Transverse colon (tissue), 4 donors: Measurements from ENCODE around the gene ZNF560.

Experiments used
- EP300 ChIP-seq: sonication (generic); formaldehyde crosslinking; IDR thresholded peaks from one replicate; pipeline ENCODE4 v1.6.1; 2017; ENCODE audit warnings: antibody characterized with exemption, low read depth
- POLR2A ChIP-seq: fragments of 450-650 bp; IDR thresholded peaks from one replicate; pipeline ENCODE4 v1.6.1; 2016; ENCODE audit warnings: antibody characterized with exemption, mild to moderate bottlenecking, moderate library complexity
- POLR2AphosphoS5 ChIP-seq, 3 donors: sonication (generic); formaldehyde crosslinking; IDR thresholded peaks; one replicate each; pipeline ENCODE4 v1.6.1; 2016; ENCODE audit warnings: antibody characterized with exemption in 3 of 3
- TF ChIP-seq, protein P1 (sequence below), 5 experiments: fragments of 200-600 bp in 3 of 5; fragments of 450-650 bp in 2 of 5; sonication (generic) in 3 of 5; IDR thresholded peaks; 1 replicate in 2 of 5; 2 replicates in 3 of 5; pipeline ENCODE4 v1.5.1; 2016 to 2017; ENCODE audit warnings: antibody characterized with exemption in 5 of 5, inconsistent platforms in 3 of 5, mild to moderate bottlenecking in 2 of 5, moderate library complexity in 1 of 5

DNA sequence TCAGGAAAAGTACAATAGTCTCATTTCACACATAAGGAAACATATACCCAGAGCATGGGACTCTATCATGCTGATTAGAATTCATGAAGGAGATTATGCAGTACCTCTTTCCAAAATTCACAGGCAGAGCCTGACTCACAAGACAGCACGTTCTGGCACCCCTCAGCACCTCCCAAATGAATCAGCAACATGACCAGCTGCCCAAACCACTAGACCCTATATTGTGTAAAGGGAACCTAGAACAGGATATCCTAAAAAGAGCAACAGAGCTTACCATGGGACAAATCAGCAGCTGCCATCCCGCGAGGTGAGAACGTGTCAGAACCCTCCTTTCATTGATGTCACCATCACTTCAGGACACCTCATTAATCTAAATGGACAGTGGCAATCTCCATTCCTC, 37.5 kb upstream of the ZNF560 start:
- no peak for TF ChIP-seq POLR2A
- TF ChIP-seq, protein P1, sequence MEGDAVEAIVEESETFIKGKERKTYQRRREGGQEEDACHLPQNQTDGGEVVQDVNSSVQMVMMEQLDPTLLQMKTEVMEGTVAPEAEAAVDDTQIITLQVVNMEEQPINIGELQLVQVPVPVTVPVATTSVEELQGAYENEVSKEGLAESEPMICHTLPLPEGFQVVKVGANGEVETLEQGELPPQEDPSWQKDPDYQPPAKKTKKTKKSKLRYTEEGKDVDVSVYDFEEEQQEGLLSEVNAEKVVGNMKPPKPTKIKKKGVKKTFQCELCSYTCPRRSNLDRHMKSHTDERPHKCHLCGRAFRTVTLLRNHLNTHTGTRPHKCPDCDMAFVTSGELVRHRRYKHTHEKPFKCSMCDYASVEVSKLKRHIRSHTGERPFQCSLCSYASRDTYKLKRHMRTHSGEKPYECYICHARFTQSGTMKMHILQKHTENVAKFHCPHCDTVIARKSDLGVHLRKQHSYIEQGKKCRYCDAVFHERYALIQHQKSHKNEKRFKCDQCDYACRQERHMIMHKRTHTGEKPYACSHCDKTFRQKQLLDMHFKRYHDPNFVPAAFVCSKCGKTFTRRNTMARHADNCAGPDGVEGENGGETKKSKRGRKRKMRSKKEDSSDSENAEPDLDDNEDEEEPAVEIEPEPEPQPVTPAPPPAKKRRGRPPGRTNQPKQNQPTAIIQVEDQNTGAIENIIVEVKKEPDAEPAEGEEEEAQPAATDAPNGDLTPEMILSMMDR (IDR thresholded peaks at IDR 0.05) = no peak
- TF ChIP-seq POLR2AphosphoS5 (IDR thresholded peaks at IDR 0.05) = no peak
- no peak for TF ChIP-seq EP300
